Measurements from ENCODE around the gene GRP. TPM values are rescaled to one million over a fixed set of nuclear protein-coding genes. Genes with fewer than 3 reads are reported as not detected.
A peak's percentile ranks its signal among the peaks of the same experiment; 100 is the strongest.

Gene GRP
- total and polyA plus RNA-seq, 4 donors = 18.3 TPM; not detected in 3

- Histone ChIP-seq H3K36me3 (ENCODE audit: control insufficient read depth in 1 of 2, insufficient read depth in 2 of 2, low read length in 1 of 2) (no peaks in the 10 kb centered on the region), H3K9me3 (ENCODE audit: control insufficient read depth, low read length) (no peaks in the 10 kb centered on the region), H3K4me1 (ENCODE audit: control insufficient read depth in 1 of 2, insufficient read depth in 2 of 2, low read length in 2 of 2) (no peaks in the 10 kb centered on the region), H3K27ac (ENCODE audit: low read depth in 1 of 2, low read length in 2 of 2) (no peak within 1 kb of the TSS), H3K27me3 (ENCODE audit: control insufficient read depth in 1 of 2, insufficient read depth in 2 of 2, low read length in 1 of 2) (no peaks in the 10 kb centered on the region), H3K4me3 (ENCODE audit: low read length in 2 of 2) (no peak within 1 kb of the TSS)
- intact Hi-C loops (cut with DNase I) = no loop called here
- ATAC-seq (ENCODE audit: low FRiP score) (peak; percentile 13), DNase-seq (no peak)
- WGBS, 2 donors = 1 to 2% methylated on average over 69 to 88 of the region's 88 CpGs
Measured at GRCh38 chr18:59272891-59273758, 53.2 kb downstream of the GRP start, which contains the start of gene RAX. Gene RAX, minus strand, starts transcription at chr18:59273454. Its CDS starts 248 bp downstream, at chr18:59273206.

GRCh38 chr18:59273759-59274532 is 54.0 kb downstream of the GRP start:
- no peak overlapping the region for H3K4me3 ChIP-seq (ENCODE audit: low read length in 2 of 2)

GRCh38 chr18:59274533-59274928 is 54.6 kb downstream of the GRP start:
- Histone ChIP-seq H3K4me1 (ENCODE audit: control insufficient read depth in 1 of 2, insufficient read depth in 2 of 2, low read length in 2 of 2) (no peaks in the 10 kb centered on the region), H3K27ac (ENCODE audit: low read depth in 1 of 2, low read length in 2 of 2) (no peak overlapping the region), H3K27me3 (ENCODE audit: control insufficient read depth in 1 of 2, insufficient read depth in 2 of 2, low read length in 1 of 2) (no peaks in the 10 kb centered on the region), H3K9me3 (ENCODE audit: control insufficient read depth, low read length) (no peaks in the 10 kb centered on the region), H3K4me3 (ENCODE audit: low read length in 2 of 2) (no peak overlapping the region), H3K36me3 (ENCODE audit: control insufficient read depth in 1 of 2, insufficient read depth in 2 of 2, low read length in 1 of 2) (no peaks in the 10 kb centered on the region)
- intact Hi-C loops (cut with DNase I) = no loop called here
- WGBS, 2 donors = 17 to 20% methylated on average over 18 of the region's 18 CpGs
- DNase-seq = no peak
- ATAC-seq (ENCODE audit: low FRiP score) = no peak

More at GRCh38 chr18:59273759-59274532, 54.0 kb downstream of the GRP start:
- H3K4me1 ChIP-seq (ENCODE audit: control insufficient read depth in 1 of 2, insufficient read depth in 2 of 2, low read length in 2 of 2) = no peaks in the 10 kb centered on the region
- no peak for ATAC-seq (ENCODE audit: low FRiP score)
- no peak overlapping the region for H3K27ac ChIP-seq (ENCODE audit: low read depth in 1 of 2, low read length in 2 of 2)
- DNase-seq = no peak
- intact Hi-C loops (cut with DNase I) = no loop called here
- 3 to 4% methylated on average over 48 of the region's 48 CpGs for WGBS, 2 donors
- no peaks in the 10 kb centered on the region for H3K36me3 ChIP-seq (ENCODE audit: control insufficient read depth in 1 of 2, insufficient read depth in 2 of 2, low read length in 1 of 2)
- H3K27me3 ChIP-seq (ENCODE audit: control insufficient read depth in 1 of 2, insufficient read depth in 2 of 2, low read length in 1 of 2) = no peaks in the 10 kb centered on the region
- H3K9me3 ChIP-seq (ENCODE audit: control insufficient read depth, low read length) = no peaks in the 10 kb centered on the region

GRCh38 chr18:59275406-59275949 is 55.5 kb downstream of the GRP start:
- Histone ChIP-seq H3K4me1 (ENCODE audit: control insufficient read depth in 1 of 2, insufficient read depth in 2 of 2, low read length in 2 of 2) (no peaks in the 10 kb centered on the region), H3K36me3 (ENCODE audit: control insufficient read depth in 1 of 2, insufficient read depth in 2 of 2, low read length in 1 of 2) (no peaks in the 10 kb centered on the region), H3K27ac (ENCODE audit: low read depth in 1 of 2, low read length in 2 of 2) (no peak overlapping the region), H3K27me3 (ENCODE audit: control insufficient read depth in 1 of 2, insufficient read depth in 2 of 2, low read length in 1 of 2) (no peaks in the 10 kb centered on the region), H3K4me3 (ENCODE audit: low read length in 2 of 2) (no peak overlapping the region), H3K9me3 (ENCODE audit: control insufficient read depth, low read length) (no peaks in the 10 kb centered on the region)
- ATAC-seq (ENCODE audit: low FRiP score) (no peak), DNase-seq (no peak)
- WGBS, 2 donors = 34 to 38% methylated on average over 6 of the region's 6 CpGs
- intact Hi-C loops (cut with DNase I) = no loop called here

- WGBS, 2 donors = 27% methylated on average over 5 of the region's 5 CpGs
- no peaks in the 10 kb centered on the region for H3K27me3 ChIP-seq (ENCODE audit: control insufficient read depth in 1 of 2, insufficient read depth in 2 of 2, low read length in 1 of 2)
- no peak overlapping the region for H3K4me3 ChIP-seq (ENCODE audit: low read length in 2 of 2)
- H3K4me1 ChIP-seq (ENCODE audit: control insufficient read depth in 1 of 2, insufficient read depth in 2 of 2, low read length in 2 of 2) = no peaks in the 10 kb centered on the region
- no peaks in the 10 kb centered on the region for H3K36me3 ChIP-seq (ENCODE audit: control insufficient read depth in 1 of 2, insufficient read depth in 2 of 2, low read length in 1 of 2)
- intact Hi-C loops (cut with DNase I) = no loop called here
- no peaks in the 10 kb centered on the region for H3K9me3 ChIP-seq (ENCODE audit: control insufficient read depth, low read length)
- DNase-seq = no peak
- no peak for ATAC-seq (ENCODE audit: low FRiP score)
- no peak overlapping the region for H3K27ac ChIP-seq (ENCODE audit: low read depth in 1 of 2, low read length in 2 of 2)
Measured at GRCh38 chr18:59276047-59276446, 56.1 kb downstream of the GRP start.

GRCh38 chr18:59278793-59279192 is 58.8 kb downstream of the GRP start:
- WGBS, 2 donors = 71 to 75% methylated on average over 5 of the region's 5 CpGs

GRCh38 chr18:59279193-59279592 is 59.2 kb downstream of the GRP start:
- DNase-seq (no peak), ATAC-seq (ENCODE audit: low FRiP score) (no peak)
- H3K4me1 ChIP-seq (ENCODE audit: control insufficient read depth in 1 of 2, insufficient read depth in 2 of 2, low read length in 2 of 2) = no peaks in the 10 kb centered on the region
- no peaks in the 10 kb centered on the region for H3K27me3 ChIP-seq (ENCODE audit: control insufficient read depth in 1 of 2, insufficient read depth in 2 of 2, low read length in 1 of 2)
- no peaks in the 10 kb centered on the region for H3K36me3 ChIP-seq (ENCODE audit: control insufficient read depth in 1 of 2, insufficient read depth in 2 of 2, low read length in 1 of 2)
- H3K27ac ChIP-seq (ENCODE audit: low read depth in 1 of 2, low read length in 2 of 2) = no peak overlapping the region
- intact Hi-C loops (cut with DNase I) = no loop called here
- WGBS, 2 donors = 64 to 71% methylated on average over 3 of the region's 3 CpGs
- no peak overlapping the region for H3K4me3 ChIP-seq (ENCODE audit: low read length in 2 of 2)
- H3K9me3 ChIP-seq (ENCODE audit: control insufficient read depth, low read length) = no peaks in the 10 kb centered on the region

More at GRCh38 chr18:59278793-59279192, 58.8 kb downstream of the GRP start:
- Histone ChIP-seq H3K4me3 (ENCODE audit: low read length in 2 of 2) (no peak overlapping the region), H3K36me3 (ENCODE audit: control insufficient read depth in 1 of 2, insufficient read depth in 2 of 2, low read length in 1 of 2) (no peaks in the 10 kb centered on the region), H3K4me1 (ENCODE audit: control insufficient read depth in 1 of 2, insufficient read depth in 2 of 2, low read length in 2 of 2) (no peaks in the 10 kb centered on the region), H3K9me3 (ENCODE audit: control insufficient read depth, low read length) (no peaks in the 10 kb centered on the region), H3K27ac (ENCODE audit: low read depth in 1 of 2, low read length in 2 of 2) (no peak overlapping the region), H3K27me3 (ENCODE audit: control insufficient read depth in 1 of 2, insufficient read depth in 2 of 2, low read length in 1 of 2) (no peaks in the 10 kb centered on the region)
- intact Hi-C loops (cut with DNase I) = no loop called here
- DNase-seq (no peak), ATAC-seq (ENCODE audit: low FRiP score) (no peak)

GRCh38 chr18:59279722-59280121 is 59.8 kb downstream of the GRP start:
- H3K27me3 ChIP-seq (ENCODE audit: control insufficient read depth in 1 of 2, insufficient read depth in 2 of 2, low read length in 1 of 2) = no peaks in the 10 kb centered on the region
- no peak for ATAC-seq (ENCODE audit: low FRiP score)
- H3K9me3 ChIP-seq (ENCODE audit: control insufficient read depth, low read length) = no peaks in the 10 kb centered on the region
- intact Hi-C loops (cut with DNase I) = no loop called here
- no peaks in the 10 kb centered on the region for H3K4me1 ChIP-seq (ENCODE audit: control insufficient read depth in 1 of 2, insufficient read depth in 2 of 2, low read length in 2 of 2)
- DNase-seq = no peak
- no peak overlapping the region for H3K4me3 ChIP-seq (ENCODE audit: low read length in 2 of 2)
- H3K36me3 ChIP-seq (ENCODE audit: control insufficient read depth in 1 of 2, insufficient read depth in 2 of 2, low read length in 1 of 2) = no peaks in the 10 kb centered on the region
- 56 to 57% methylated on average over 1 of the region's 1 CpG for WGBS, 2 donors
- H3K27ac ChIP-seq (ENCODE audit: low read depth in 1 of 2, low read length in 2 of 2) = no peak overlapping the region

Measured in aorta (tissue), 5 donors.